Smooth muscle cell (in vitro differentiated cells): Measurements from ENCODE around the gene CHD3. TPM values are rescaled to one million over a fixed set of nuclear protein-coding genes. Genes with fewer than 3 reads are reported as not detected.

Source experiments
- DNase-seq: peaks from one replicate; lab custom pipeline; 2025; ENCODE audit not compliant: unreplicated experiment; lab: John Stamatoyannopoulos, UW
- H2AFZ ChIP-seq: fragments of 200-600 bp; sonication (generic); 2 replicates; pipeline ENCODE4 v1.6.0; 2016; ENCODE audit warnings: antibody characterized with exemption, low read depth, mild to moderate bottlenecking
- H3F3A ChIP-seq: fragments of 200-600 bp; sonication (generic); 2 replicates; pipeline ENCODE4 v1.6.0; 2017; ENCODE audit warnings: antibody characterized with exemption, low read depth
- H3K27ac ChIP-seq: fragments of 200-600 bp; sonication (generic); 2 replicates; pipeline ENCODE4 v1.5.1; 2016; ENCODE audit warnings: low read depth, mild to moderate bottlenecking
- H3K27me3 ChIP-seq: fragments of 200-600 bp; sonication (generic); 2 replicates; pipeline ENCODE4 v1.6.1; 2016; ENCODE audit warnings: low read depth, mild to moderate bottlenecking
- H3K36me3 ChIP-seq: fragments of 200-600 bp; sonication (generic); 2 replicates; pipeline ENCODE4 v1.5.1; 2016; ENCODE audit warnings: low read depth
- H3K4me1 ChIP-seq: fragments of 200-600 bp; sonication (generic); 2 replicates; pipeline ENCODE4 v1.5.1; 2016; ENCODE audit warnings: low read depth
- H3K4me2 ChIP-seq: fragments of 200-600 bp; sonication (generic); 2 replicates; pipeline ENCODE4 v1.6.0; 2016; ENCODE audit warnings: mild to moderate bottlenecking
- H3K4me3 ChIP-seq: fragments of 200-600 bp; sonication (generic); 2 replicates; pipeline ENCODE4 v1.5.1; 2016; ENCODE audit warnings: mild to moderate bottlenecking
- H3K79me2 ChIP-seq: fragments of 200-600 bp; sonication (generic); 2 replicates; pipeline ENCODE4 v1.6.0; 2016; ENCODE audit warnings: low read depth, mild to moderate bottlenecking
- H3K9ac ChIP-seq: fragments of 200-600 bp; sonication (generic); 2 replicates; pipeline ENCODE4 v1.6.0; 2016; ENCODE audit warnings: low read depth
- H3K9me3 ChIP-seq: fragments of 200-600 bp; sonication (generic); replicated peaks from 2 replicates; pipeline ENCODE4 v1.5.1; 2016; ENCODE audit warnings: low read depth
- H4K20me1 ChIP-seq: fragments of 200-600 bp; sonication (generic); 2 replicates; pipeline ENCODE4 v1.6.0; 2016; ENCODE audit warnings: low read depth
- WGBS: methylation state at CpG from one replicate; pipeline ENCODE4 v1.1.7; 2016; ENCODE audit warnings: low lambda C conversion rate; 5-methylcytosine and 5-hydroxymethylcytosine counted together
- polyA plus RNA-seq: library from polyadenylated mRNA; unstranded; fragments of >200 nt; fragmentation: Nextera tagmentation; extraction: Ambion mirVana; gene quantifications from 2 replicates; pipeline ENCODE4 v1.2.1, GENCODE V29; 2016
- total RNA-seq: library from RNA; depleted of rRNA; stranded (reverse); fragments of >200 nt; gene quantifications from 2 replicates; pipeline ENCODE4 v1.2.3, GENCODE V29; 2014
- TF ChIP-seq, protein P1 (sequence below): fragments of 200-600 bp; sonication (generic); IDR thresholded peaks from 2 replicates; pipeline ENCODE4 v1.5.1; 2017; ENCODE audit warnings: borderline replicate concordance, mild to moderate bottlenecking, antibody characterized with exemption; ENCODE audit not compliant: insufficient read depth, poor library complexity, severe bottlenecking

Gene CHD3
- total and polyA plus RNA-seq, 2 experiments from 2014 or later, result 16.3 to 34.9 TPM

DNA sequence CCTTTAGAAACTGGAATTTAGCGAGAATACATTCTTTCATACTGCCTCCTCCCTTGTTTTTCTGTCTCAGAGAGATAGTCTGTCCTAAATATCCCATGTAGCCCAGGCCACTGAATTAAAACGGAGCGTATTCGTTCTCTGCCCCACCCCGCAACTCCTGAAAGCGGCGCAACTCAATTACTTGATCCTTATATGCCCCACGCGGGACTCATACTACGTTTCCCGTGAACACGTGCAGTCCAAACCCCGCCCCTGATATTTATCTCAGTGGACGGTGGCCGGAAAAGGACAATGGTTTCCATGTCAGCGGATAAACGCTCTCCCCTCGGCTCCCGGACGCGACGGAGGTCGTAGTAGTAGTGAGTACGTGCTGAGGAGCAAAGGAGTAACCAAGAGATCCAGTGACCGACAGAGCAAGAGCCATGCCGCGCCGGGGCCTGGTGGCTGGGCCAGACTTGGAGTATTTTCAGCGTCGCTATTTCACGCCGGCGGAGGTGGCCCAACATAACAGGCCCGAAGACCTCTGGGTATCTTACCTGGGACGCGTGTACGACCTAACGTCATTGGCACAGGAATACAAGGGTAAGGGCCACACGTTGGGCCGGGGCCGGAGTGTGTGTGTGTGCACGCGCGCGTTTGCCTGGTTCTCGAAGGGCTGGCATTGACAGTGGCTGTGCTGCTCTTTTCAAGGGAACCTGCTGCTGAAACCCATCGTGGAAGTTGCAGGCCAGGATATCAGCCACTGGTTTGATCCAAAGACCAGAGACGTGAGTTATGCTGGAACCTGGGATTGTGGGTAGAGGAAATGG, 30.7 kb upstream of the CHD3 start, which contains the start of gene CYB5D1:
CYB5D1 (plus strand) TSS at position 291 of the 809 bp plus-strand sequence; CDS start at position 423, 132 bp downstream.
- H3K9me3 ChIP-seq, result no peaks in the 10 kb centered on the region
- H3K4me3 ChIP-seq, result peak within 1 kb of the TSS; percentile 49
- peak within 1 kb of the TSS; percentile 84 for H3K4me2 ChIP-seq
- H3K9ac ChIP-seq, result peak within 1 kb of the TSS; percentile 79
- TF ChIP-seq, protein P1, sequence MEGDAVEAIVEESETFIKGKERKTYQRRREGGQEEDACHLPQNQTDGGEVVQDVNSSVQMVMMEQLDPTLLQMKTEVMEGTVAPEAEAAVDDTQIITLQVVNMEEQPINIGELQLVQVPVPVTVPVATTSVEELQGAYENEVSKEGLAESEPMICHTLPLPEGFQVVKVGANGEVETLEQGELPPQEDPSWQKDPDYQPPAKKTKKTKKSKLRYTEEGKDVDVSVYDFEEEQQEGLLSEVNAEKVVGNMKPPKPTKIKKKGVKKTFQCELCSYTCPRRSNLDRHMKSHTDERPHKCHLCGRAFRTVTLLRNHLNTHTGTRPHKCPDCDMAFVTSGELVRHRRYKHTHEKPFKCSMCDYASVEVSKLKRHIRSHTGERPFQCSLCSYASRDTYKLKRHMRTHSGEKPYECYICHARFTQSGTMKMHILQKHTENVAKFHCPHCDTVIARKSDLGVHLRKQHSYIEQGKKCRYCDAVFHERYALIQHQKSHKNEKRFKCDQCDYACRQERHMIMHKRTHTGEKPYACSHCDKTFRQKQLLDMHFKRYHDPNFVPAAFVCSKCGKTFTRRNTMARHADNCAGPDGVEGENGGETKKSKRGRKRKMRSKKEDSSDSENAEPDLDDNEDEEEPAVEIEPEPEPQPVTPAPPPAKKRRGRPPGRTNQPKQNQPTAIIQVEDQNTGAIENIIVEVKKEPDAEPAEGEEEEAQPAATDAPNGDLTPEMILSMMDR, result no peak
- H3F3A ChIP-seq, result peaks cover 34% of the 10 kb centered on the region
- WGBS, result 3% methylated on average over 48 of the region's 48 CpGs
- peak within 1 kb of the TSS; percentile 88 for H3K27ac ChIP-seq
- peaks cover 43% of the 10 kb centered on the region for H4K20me1 ChIP-seq
- no peak for DNase-seq
- no peaks in the 10 kb centered on the region for H3K27me3 ChIP-seq
- peak within 1 kb of the TSS; percentile 6 for H2AFZ ChIP-seq
- no peaks in the 10 kb centered on the region for H3K36me3 ChIP-seq
- H3K79me2 ChIP-seq, result no peaks in the 10 kb centered on the region
- peaks cover 32% of the 10 kb centered on the region for H3K4me1 ChIP-seq

DNA sequence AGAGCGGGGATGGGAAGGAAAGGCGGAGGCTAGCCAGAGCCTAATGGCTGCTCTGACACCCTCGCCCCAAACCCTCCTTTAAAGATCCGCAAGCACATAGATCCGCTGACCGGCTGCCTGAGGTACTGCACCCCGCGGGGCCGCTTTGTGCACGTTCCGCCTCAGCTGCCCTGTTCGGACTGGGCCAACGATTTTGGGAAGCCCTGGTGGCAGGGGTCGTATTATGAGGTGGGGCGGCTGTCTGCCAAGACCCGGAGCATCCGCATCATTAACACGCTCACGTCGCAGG, 30.1 kb upstream of the CHD3 start:
- no peak for DNase-seq
- Histone ChIP-seq H3K4me3 (peak overlapping the region; percentile 49), H3K27ac (peak overlapping the region; percentile 88), H3K9me3 (no peaks in the 10 kb centered on the region), H3K9ac (peak overlapping the region; percentile 79), H3K36me3 (no peaks in the 10 kb centered on the region), H2AFZ (no peak overlapping the region), H3K27me3 (no peaks in the 10 kb centered on the region), H3K4me2 (peak overlapping the region; percentile 84), H4K20me1 (peaks cover 37% of the 10 kb centered on the region), H3K4me1 (peaks cover 30% of the 10 kb centered on the region), H3F3A (peaks cover 34% of the 10 kb centered on the region), H3K79me2 (no peaks in the 10 kb centered on the region)
- 26% methylated on average over 20 of the region's 20 CpGs for WGBS
- TF ChIP-seq, protein P1, result no peak

DNA sequence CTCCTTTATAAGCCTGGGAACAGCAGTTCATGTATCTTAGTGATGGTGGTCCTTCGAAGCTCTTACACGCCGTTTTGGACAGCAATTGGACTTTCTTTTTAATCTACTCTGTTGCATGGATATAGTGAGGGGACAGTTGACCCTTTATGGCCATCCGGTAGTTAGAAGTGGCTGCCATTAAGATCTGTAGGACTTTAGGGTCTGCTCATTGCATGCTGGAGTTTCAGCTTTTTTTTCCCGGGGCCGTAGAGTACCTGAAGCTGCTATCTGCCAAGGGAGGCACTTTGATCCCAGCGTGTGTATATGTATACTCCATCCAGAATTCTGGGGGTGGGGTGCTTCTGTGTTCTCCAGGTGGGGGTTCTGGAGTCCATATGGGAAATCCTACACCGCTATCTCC, 29.6 kb upstream of the CHD3 start:
- Histone ChIP-seq H3K4me3 (no peak overlapping the region), H3K27ac (peak overlapping the region; percentile 88), H4K20me1 (peaks cover 32% of the 10 kb centered on the region), H3K4me2 (peak overlapping the region; percentile 84), H3K9me3 (no peaks in the 10 kb centered on the region), H3K36me3 (no peaks in the 10 kb centered on the region), H3K4me1 (peaks cover 24% of the 10 kb centered on the region), H2AFZ (no peak overlapping the region), H3F3A (peaks cover 33% of the 10 kb centered on the region), H3K79me2 (no peaks in the 10 kb centered on the region), H3K9ac (peak overlapping the region; percentile 79), H3K27me3 (no peaks in the 10 kb centered on the region)
- no peak for DNase-seq
- WGBS, result 94% methylated on average over 8 of the region's 8 CpGs
- TF ChIP-seq, protein P1, result no peak
